Hepatocyte (in vitro differentiated cells): ENCODE data around the gene INPP5D. TPM values are rescaled to one million over a fixed set of nuclear protein-coding genes. Genes with fewer than 3 reads are reported as not detected.

Experiments
- DNase-seq: peaks from one replicate; pipeline ENCODE4 v3.0.0-alpha.2; 2016; ENCODE audit warnings: low spot score
- H2AFZ ChIP-seq: fragments of 200-600 bp; sonication (generic); 2 replicates; pipeline ENCODE4 v1.6.0; 2016; ENCODE audit warnings: antibody characterized with exemption, mild to moderate bottlenecking
- H3K27ac ChIP-seq: fragments of 200-600 bp; sonication (generic); 2 replicates; pipeline ENCODE4 v1.5.1; 2016; ENCODE audit warnings: mild to moderate bottlenecking
- H3K27me3 ChIP-seq: fragments of 200-600 bp; sonication (generic); 2 replicates; pipeline ENCODE4 v1.6.1; 2016
- H3K36me3 ChIP-seq: fragments of 200-600 bp; sonication (generic); replicated peaks from 2 replicates; pipeline ENCODE4 v1.5.1; 2016; ENCODE audit warnings: low read depth; ENCODE audit not compliant: insufficient read depth
- H3K4me1 ChIP-seq: fragments of 200-600 bp; sonication (generic); 2 replicates; pipeline ENCODE4 v1.5.1; 2016; ENCODE audit warnings: mild to moderate bottlenecking, moderate library complexity; ENCODE audit not compliant: insufficient read depth
- H3K4me2 ChIP-seq: fragments of 200-600 bp; sonication (generic); 2 replicates; pipeline ENCODE4 v1.6.0; 2016
- H3K4me3 ChIP-seq: fragments of 200-600 bp; sonication (generic); 2 replicates; pipeline ENCODE4 v1.5.1; 2016; ENCODE audit warnings: mild to moderate bottlenecking
- H3K79me2 ChIP-seq: fragments of 200-600 bp; sonication (generic); 2 replicates; pipeline ENCODE4 v1.6.0; 2017; ENCODE audit warnings: mild to moderate bottlenecking
- H3K9me2 ChIP-seq: fragments of 200-600 bp; sonication (generic); replicated peaks from 2 replicates; pipeline ENCODE4 v1.6.0; 2017; ENCODE audit warnings: mild to moderate bottlenecking; ENCODE audit not compliant: insufficient read depth
- H3K9me3 ChIP-seq: fragments of 200-600 bp; sonication (generic); 2 replicates; pipeline ENCODE4 v1.5.1; 2016; ENCODE audit warnings: low read depth, mild to moderate bottlenecking
- H4K20me1 ChIP-seq: fragments of 200-600 bp; sonication (generic); 2 replicates; pipeline ENCODE4 v1.6.0; 2016; ENCODE audit warnings: mild to moderate bottlenecking; ENCODE audit not compliant: insufficient read depth, poor library complexity, severe bottlenecking
- CTCF ChIP-seq: fragments of 200-600 bp; sonication (generic); IDR thresholded peaks from 2 replicates; pipeline ENCODE4 v1.5.1; 2016; ENCODE audit warnings: antibody characterized with exemption, mild to moderate bottlenecking; ENCODE audit not compliant: poor library complexity
- EZH2 ChIP-seq: fragments of 200-600 bp; sonication (generic); IDR thresholded peaks from 2 replicates; pipeline ENCODE4 v1.6.1; 2016; ENCODE audit warnings: antibody characterized with exemption, mild to moderate bottlenecking, borderline replicate concordance
- EZH2phosphoT487 ChIP-seq: fragments of 200-600 bp; sonication (generic); IDR thresholded peaks from one replicate; pipeline ENCODE4 v1.6.1; 2018; ENCODE audit warnings: antibody characterized with exemption, mild to moderate bottlenecking, low read depth, moderate library complexity; ENCODE audit not compliant: unreplicated experiment, severe bottlenecking
- WGBS: methylation state at CpG from one replicate; pipeline ENCODE4 v1.1.6; 2016; ENCODE audit warnings: low lambda C conversion rate; ENCODE audit errors: missing lambda C conversion rate; 5-methylcytosine and 5-hydroxymethylcytosine counted together
- polyA plus RNA-seq: library from polyadenylated mRNA; unstranded; fragments of >200 nt; fragmentation: Nextera tagmentation; extraction: Ambion mirVana; gene quantifications from 2 replicates; pipeline ENCODE4 v1.2.1, GENCODE V29; 2016
- total RNA-seq: library from RNA; depleted of rRNA; stranded (reverse); fragments of >200 nt; gene quantifications from 2 replicates; pipeline ENCODE4 v1.2.3, GENCODE V29; 2014

The INPP5D gene
- total and polyA plus RNA-seq, 2 experiments from 2014 or later = 3.3 to 5.2 TPM

- Histone ChIP-seq H3K9me2 (no peaks in the 10 kb centered on the region), H3K4me3 (no peak overlapping the region), H3K27me3 (peaks cover 3% of the 10 kb centered on the region), H3K4me1 (no peaks in the 10 kb centered on the region), H3K4me2 (no peak overlapping the region), H3K9me3 (no peaks in the 10 kb centered on the region), H3K27ac (no peak overlapping the region), H4K20me1 (no peaks in the 10 kb centered on the region), H2AFZ (no peak overlapping the region), H3K79me2 (no peaks in the 10 kb centered on the region), H3K36me3 (no peaks in the 10 kb centered on the region)
- DNase-seq = no peak
- TF ChIP-seq CTCF = no peak
- TF ChIP-seq EZH2phosphoT487 = no peak
- TF ChIP-seq EZH2 = no peak
- WGBS = 88% methylated on average over 3 of the region's 3 CpGs
Observed at GRCh38 chr2:233047206-233047605, 12.9 kb upstream of the INPP5D start.

GRCh38 chr2:233047667-233048066 is 12.5 kb upstream of the INPP5D start:
- no peaks in the 10 kb centered on the region for H4K20me1 ChIP-seq
- no peaks in the 10 kb centered on the region for H3K79me2 ChIP-seq
- no peaks in the 10 kb centered on the region for H3K4me1 ChIP-seq
- H3K36me3 ChIP-seq = no peaks in the 10 kb centered on the region
- no peak overlapping the region for H2AFZ ChIP-seq
- peaks cover 6% of the 10 kb centered on the region for H3K27me3 ChIP-seq
- no peaks in the 10 kb centered on the region for H3K9me3 ChIP-seq
- no peak overlapping the region for H3K4me3 ChIP-seq
- no peak overlapping the region for H3K4me2 ChIP-seq
- no peak for DNase-seq
- no peak overlapping the region for H3K27ac ChIP-seq
- no peaks in the 10 kb centered on the region for H3K9me2 ChIP-seq
- 87% methylated on average over 9 of the region's 9 CpGs for WGBS
- no peak for TF ChIP-seq CTCF
- TF ChIP-seq EZH2 = no peak
- no peak for TF ChIP-seq EZH2phosphoT487

DNA sequence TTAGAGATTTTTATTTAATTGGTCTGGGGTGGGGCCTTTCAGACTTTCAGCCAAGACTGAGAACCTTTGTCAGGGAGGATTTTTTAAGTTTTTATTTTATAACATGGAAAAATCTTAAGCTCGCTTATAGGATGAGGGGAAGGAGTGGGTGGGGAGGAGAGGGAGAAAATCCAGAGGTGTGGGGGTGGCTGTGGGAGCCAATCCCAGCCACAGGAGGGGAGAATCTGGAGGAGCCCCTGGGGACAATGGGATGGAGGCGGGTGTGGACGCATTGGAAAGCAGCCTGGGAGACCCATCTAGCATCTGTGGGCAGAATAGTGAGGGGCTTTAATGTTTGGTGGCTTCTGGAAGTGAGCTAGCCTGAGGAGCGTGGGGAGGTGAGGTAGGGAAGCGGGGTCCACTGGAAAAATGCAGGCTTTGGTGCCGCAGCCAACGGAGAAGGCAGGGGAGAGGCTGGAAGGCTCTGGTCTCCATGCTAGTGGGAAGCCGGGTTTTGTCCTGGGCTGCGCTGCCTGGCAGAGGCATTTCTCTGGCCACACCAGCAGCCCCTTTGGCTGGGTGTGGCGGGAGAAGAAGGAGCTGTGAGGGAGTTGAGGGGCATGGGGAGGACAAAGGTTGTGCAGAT is 11.5 kb upstream of the INPP5D start:
- Histone ChIP-seq H4K20me1 (no peaks in the 10 kb centered on the region), H2AFZ (no peak overlapping the region), H3K9me3 (no peaks in the 10 kb centered on the region), H3K9me2 (no peaks in the 10 kb centered on the region), H3K4me2 (no peak overlapping the region), H3K79me2 (no peaks in the 10 kb centered on the region), H3K27ac (no peak overlapping the region), H3K4me3 (no peak overlapping the region), H3K4me1 (no peaks in the 10 kb centered on the region), H3K27me3 (peaks cover 8% of the 10 kb centered on the region), H3K36me3 (no peaks in the 10 kb centered on the region)
- WGBS = 84% methylated on average over 10 of the region's 10 CpGs
- TF ChIP-seq EZH2phosphoT487 (no peak), CTCF (no peak), EZH2 (no peak)
- no peak for DNase-seq
